ENCODE measurements around the gene NACC1. TPM values are rescaled to one million over a fixed set of nuclear protein-coding genes. Genes with fewer than 3 reads are reported as not detected.

NACC1 gene
- total RNA-seq, 3 donors from 2014 or later (not counting 1 experiment from before 2014, with no cell fraction given), result 41.2 to 48.7 (median 43.4) TPM

DNA sequence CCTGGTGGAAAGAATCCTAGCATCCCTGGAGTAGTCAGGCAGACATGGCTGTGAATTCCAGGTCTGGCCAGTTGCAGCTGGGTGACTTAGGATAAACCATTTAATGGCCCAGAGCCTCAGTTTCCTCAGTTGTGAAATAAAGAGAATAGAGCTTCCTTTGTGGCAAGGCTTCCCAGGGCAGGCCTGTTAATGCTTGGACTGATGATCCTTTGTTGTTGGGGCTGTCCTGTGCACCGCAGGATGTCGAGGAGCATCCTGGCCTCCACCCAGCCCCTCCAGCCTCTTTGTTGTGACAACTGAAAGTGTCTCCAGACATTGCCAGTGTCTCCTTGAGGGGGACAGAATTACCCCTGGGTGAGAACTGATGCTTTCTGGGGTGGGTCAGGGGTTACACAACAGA lies 31.7 kb upstream of the NACC1 start:
- no peak overlapping the region for H3K4me3 Mint-ChIP-seq
- Histone ChIP-seq H3K4me1 (ENCODE audit: control insufficient read depth, insufficient read depth, low read length) (no peaks in the 10 kb centered on the region), H3K27ac (ENCODE audit: low read length) (no peak overlapping the region), H3K9me3 (ENCODE audit: control insufficient read depth, insufficient read depth, low read length) (no peaks in the 10 kb centered on the region), H3K36me3 (ENCODE audit: control insufficient read depth, insufficient read depth, low read length) (no peaks in the 10 kb centered on the region), H3K27me3 (ENCODE audit: control insufficient read depth, insufficient read depth, low read length) (no peaks in the 10 kb centered on the region), H3K4me3 (ENCODE audit: low read length) (no peak overlapping the region)
- DNase-seq (no peak), ATAC-seq (no peak)
- no peaks in the 10 kb centered on the region for H3K4me1 Mint-ChIP-seq
- H3K36me3 Mint-ChIP-seq, result no peaks in the 10 kb centered on the region
- H3K9me3 Mint-ChIP-seq, result no peaks in the 10 kb centered on the region
- no peak overlapping the region for H3K27ac Mint-ChIP-seq
- 100% methylated on average over 2 of the region's 2 CpGs for WGBS (ENCODE audit: insufficient coverage)
- intact Hi-C loops (cut with micrococcal nuclease), result no loop called here
- TF ChIP-seq, protein P1, sequence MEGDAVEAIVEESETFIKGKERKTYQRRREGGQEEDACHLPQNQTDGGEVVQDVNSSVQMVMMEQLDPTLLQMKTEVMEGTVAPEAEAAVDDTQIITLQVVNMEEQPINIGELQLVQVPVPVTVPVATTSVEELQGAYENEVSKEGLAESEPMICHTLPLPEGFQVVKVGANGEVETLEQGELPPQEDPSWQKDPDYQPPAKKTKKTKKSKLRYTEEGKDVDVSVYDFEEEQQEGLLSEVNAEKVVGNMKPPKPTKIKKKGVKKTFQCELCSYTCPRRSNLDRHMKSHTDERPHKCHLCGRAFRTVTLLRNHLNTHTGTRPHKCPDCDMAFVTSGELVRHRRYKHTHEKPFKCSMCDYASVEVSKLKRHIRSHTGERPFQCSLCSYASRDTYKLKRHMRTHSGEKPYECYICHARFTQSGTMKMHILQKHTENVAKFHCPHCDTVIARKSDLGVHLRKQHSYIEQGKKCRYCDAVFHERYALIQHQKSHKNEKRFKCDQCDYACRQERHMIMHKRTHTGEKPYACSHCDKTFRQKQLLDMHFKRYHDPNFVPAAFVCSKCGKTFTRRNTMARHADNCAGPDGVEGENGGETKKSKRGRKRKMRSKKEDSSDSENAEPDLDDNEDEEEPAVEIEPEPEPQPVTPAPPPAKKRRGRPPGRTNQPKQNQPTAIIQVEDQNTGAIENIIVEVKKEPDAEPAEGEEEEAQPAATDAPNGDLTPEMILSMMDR (IDR thresholded peaks at IDR 0.05), result no peak
- peaks cover 0 to 18% of the 10 kb centered on the region in 2 donors for H3K27me3 Mint-ChIP-seq (ENCODE audit: low read depth in 2 of 2)

DNA sequence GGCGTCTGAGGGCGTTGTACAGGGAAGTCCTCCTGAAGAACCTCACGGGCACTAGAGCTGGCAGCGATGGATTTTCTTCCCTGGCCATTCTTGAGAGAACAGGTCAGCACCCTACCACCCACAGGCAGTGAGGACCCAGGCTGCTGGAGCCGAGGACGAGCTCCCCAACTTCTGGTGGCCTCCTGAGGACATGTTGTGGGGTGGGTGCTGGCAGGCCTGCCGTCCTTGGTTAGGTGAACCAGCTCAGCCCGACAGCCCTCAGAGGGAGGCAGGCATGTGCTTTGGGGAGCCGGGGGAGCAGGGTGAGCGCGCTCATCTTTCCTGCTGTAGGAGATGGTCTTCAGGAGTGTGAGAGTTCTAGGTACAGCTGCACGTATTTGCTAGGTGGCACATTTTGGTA lies 30.8 kb upstream of the NACC1 start:
- no peaks in the 10 kb centered on the region for H3K4me1 ChIP-seq (ENCODE audit: control insufficient read depth, insufficient read depth, low read length)
- H3K4me3 Mint-ChIP-seq, result no peak overlapping the region
- no peak overlapping the region for H3K27ac ChIP-seq (ENCODE audit: low read length)
- no peaks in the 10 kb centered on the region for H3K36me3 Mint-ChIP-seq
- no peak for ATAC-seq
- no peaks in the 10 kb centered on the region for H3K36me3 ChIP-seq (ENCODE audit: control insufficient read depth, insufficient read depth, low read length)
- WGBS (ENCODE audit: insufficient coverage), result 93% methylated on average over 11 of the region's 12 CpGs
- intact Hi-C loops (cut with micrococcal nuclease), result no loop called here
- H3K4me1 Mint-ChIP-seq, result no peaks in the 10 kb centered on the region
- H3K9me3 ChIP-seq (ENCODE audit: control insufficient read depth, insufficient read depth, low read length), result no peaks in the 10 kb centered on the region
- no peak overlapping the region for H3K27ac Mint-ChIP-seq
- no peaks in the 10 kb centered on the region for H3K9me3 Mint-ChIP-seq
- TF ChIP-seq, protein P1 (IDR thresholded peaks at IDR 0.05), result no peak
- H3K27me3 ChIP-seq (ENCODE audit: control insufficient read depth, insufficient read depth, low read length), result no peaks in the 10 kb centered on the region
- peaks cover 0 to 21% of the 10 kb centered on the region in 2 donors for H3K27me3 Mint-ChIP-seq (ENCODE audit: low read depth in 2 of 2)
- H3K4me3 ChIP-seq (ENCODE audit: low read length), result no peak overlapping the region
- no peak for DNase-seq

- TF ChIP-seq, protein P1 (IDR thresholded peaks at IDR 0.05), result no peak
- 90% methylated on average over 33 of the region's 37 CpGs for WGBS (ENCODE audit: insufficient coverage)
- Histone ChIP-seq H3K4me1 (ENCODE audit: control insufficient read depth, insufficient read depth, low read length) (no peaks in the 10 kb centered on the region), H3K27me3 (ENCODE audit: control insufficient read depth, insufficient read depth, low read length) (no peaks in the 10 kb centered on the region), H3K36me3 (ENCODE audit: control insufficient read depth, insufficient read depth, low read length) (no peaks in the 10 kb centered on the region), H3K27ac (ENCODE audit: low read length) (no peak overlapping the region), H3K4me3 (ENCODE audit: low read length) (no peak overlapping the region), H3K9me3 (ENCODE audit: control insufficient read depth, insufficient read depth, low read length) (no peaks in the 10 kb centered on the region)
- H3K36me3 Mint-ChIP-seq, result no peaks in the 10 kb centered on the region
- H3K9me3 Mint-ChIP-seq, result no peaks in the 10 kb centered on the region
- DNase-seq, result no peak
- peaks cover 0 to 21% of the 10 kb centered on the region in 2 donors for H3K27me3 Mint-ChIP-seq (ENCODE audit: low read depth in 2 of 2)
- no peaks in the 10 kb centered on the region for H3K4me1 Mint-ChIP-seq
- intact Hi-C loops (cut with micrococcal nuclease), result no loop called here
- ATAC-seq, result no peak
- no peak overlapping the region for H3K27ac Mint-ChIP-seq
- no peak overlapping the region for H3K4me3 Mint-ChIP-seq
Measured at GRCh38 chr19:13087795-13088537, 30.1 kb upstream of the NACC1 start.
